Frontal cortex (tissue), 4 donors: Measurements from ENCODE around the gene GSE1. TPM values are rescaled to one million over a fixed set of nuclear protein-coding genes. Genes with fewer than 3 reads are reported as not detected.
"Not testable (repeated sequence)": the region's sequence is repeated elsewhere in the genome, so short reads cannot be mapped to it uniquely, and the experiment has no call there.

ENCODE experiments used
- DNase-seq, 2 donors: peaks; one replicate each; pipeline ENCODE4 v3.0.0; 2012; ENCODE audit warnings: low spot score in 2 of 2
- FAIRE-seq: peaks from 2 replicates; lab custom pipeline; 2012; peaks lifted over from hg19 to GRCh38; lab: Jason Lieb, UNC
- total RNA-seq: library from RNA; depleted of rRNA; stranded (reverse); fragments of >200 nt; gene quantifications from one replicate; pipeline ENCODE4 v1.2.3, GENCODE V29; 2014
- donor health status: control.
- donor health status: control.
- donor health status: control.

Gene GSE1
- total RNA-seq, 1 donor from 2014 or later: 13.9 TPM

DNA sequence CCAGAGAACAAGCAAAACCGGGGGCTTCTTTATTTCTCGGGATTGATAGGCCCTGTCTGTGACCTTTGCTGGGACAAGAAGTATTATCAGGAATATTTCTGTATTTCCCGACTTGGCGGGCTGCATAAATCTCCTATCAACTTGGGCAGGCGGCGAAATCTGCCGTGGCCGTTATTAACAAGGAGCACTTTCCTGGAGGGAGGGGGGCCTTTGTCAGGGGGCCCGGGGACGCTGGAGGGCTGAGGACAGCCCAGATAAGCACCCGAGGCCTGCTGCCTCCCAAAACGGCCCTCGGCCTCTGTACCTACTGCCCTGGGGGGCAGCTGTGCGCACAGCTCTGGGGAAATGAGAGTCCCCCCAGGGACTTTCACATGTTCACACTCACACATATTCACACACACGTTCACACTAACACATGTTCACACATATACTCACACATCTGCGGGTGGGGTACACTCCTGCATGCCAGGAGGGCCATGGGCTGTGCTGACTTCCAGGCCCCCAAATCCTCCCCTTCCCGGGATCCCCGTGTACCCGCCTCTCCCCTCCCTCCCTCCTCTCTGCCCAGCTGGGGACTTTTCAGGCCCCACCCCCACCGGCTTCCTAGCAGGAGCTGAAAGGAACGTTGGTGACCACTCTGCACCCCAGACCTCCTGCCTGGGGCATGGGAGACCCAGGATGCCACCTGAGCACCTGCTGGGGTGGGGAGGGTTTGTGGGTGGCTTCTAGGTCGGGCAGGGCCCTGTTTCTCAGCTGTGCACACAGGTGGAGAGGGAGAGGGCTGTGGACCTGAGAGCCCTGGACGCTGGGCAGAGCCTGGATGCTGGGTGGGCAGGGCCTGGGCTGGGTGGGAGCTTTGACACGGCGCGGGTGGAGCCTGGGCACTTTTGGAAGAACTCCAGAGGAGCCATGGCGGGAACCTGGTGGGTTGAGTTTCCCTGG is 24.3 kb upstream of the GSE1 start:
- FAIRE-seq: no peak
- no peak for DNase-seq

DNA sequence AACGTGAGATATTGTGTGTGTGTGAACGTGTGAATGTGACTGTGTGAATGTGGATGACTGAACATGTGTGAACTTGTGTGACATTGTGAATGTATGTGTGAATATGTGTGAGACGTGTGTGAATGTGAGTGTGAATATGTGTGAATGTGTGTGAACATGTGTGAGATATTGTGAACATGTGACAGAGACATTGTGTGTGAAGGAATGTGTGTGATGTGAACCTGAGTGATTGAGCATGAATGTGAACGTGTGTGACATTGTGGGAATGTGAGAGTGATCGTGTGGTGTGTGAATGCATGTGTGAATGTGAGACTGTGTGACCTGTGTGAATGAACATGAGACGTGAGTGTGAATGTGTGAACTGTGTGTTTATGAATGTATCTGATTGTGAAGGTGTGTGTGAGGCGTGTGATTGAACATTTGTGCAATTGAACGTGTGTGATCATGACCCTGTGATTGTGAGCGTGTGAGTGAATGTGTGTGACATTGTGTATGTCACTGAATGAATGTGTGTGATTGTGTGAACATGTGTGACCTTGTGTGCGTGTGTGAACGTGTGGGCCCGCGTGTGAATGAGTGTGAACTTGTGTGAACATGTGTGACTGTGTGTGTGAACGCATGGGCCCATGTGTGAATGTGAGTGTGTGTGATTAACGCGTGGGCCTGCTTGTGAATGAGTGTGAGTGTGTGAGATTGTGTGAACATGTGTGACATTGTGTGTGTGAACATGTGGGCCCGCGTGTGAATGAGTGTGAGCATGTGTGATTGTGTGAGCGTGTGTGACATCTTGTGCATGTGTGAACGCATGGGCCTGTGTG is 23.2 kb upstream of the GSE1 start:
- FAIRE-seq (no peak), DNase-seq (no peak)

DNA sequence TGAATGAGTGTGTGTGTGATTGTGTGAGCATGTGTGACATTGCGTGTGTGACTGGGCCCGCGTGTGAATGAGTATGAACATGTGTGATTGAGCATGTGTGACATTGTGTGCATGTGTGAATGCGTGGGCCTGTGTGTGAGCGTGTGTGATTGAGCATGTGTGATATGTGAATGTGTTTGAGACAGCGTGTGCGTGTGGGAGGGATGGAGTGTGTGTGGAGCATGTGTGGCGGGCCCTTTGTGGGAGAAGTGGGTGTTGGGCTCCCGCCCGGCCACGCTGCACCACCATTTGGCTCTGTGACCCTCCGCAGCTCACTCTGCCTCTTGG is 22.7 kb upstream of the GSE1 start:
- no peak for DNase-seq
- FAIRE-seq: no peak

GRCh38 chr16:85591381-85591780 is 21.7 kb upstream of the GSE1 start:
- DNase-seq (no peak), FAIRE-seq (no peak)

- FAIRE-seq, DNase-seq: not testable (repeated sequence)
Measured at GRCh38 chr16:85592277-85592676, 20.8 kb upstream of the GSE1 start.

GRCh38 chr16:85592700-85593493 is 20.2 kb upstream of the GSE1 start:
- FAIRE-seq: no peak
- DNase-seq: no peak

DNA sequence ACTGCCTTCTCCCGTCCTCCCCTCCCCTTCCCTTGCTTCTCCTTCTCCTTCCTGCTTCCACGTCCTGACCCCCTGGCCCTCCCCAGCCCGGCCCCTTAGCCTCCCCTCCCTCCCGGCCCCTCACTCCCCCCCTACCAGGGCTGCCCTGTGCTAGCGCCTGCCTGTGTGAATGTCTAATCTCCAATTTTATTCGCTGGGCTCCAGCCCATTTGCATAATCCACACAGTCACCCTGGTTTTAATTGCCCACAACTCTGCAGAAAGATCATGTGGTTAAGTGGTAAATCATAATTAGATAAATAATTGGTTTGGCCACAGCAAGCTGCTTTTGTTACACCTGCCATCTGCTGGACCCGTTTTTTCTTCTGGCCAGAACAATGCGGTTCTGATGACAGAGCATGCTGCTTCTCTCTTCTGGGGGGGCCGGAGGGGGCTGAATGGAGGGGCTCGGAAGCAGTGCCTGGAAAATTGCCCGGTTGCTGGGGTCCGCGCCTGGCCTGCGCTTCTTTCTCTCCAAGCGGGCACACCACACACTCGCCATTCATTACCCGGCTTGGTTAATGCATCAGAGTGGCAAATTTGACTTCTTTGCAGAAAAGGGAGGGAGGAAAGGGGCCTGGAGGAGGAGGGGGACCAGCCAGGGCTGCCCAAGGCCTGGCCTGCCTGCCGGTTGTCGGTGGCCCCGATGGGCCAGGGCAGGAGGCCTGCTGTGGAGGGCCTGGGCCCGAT is 19.5 kb upstream of the GSE1 start:
- peak; percentile 39 to 53 for DNase-seq
- no peak for FAIRE-seq

DNA sequence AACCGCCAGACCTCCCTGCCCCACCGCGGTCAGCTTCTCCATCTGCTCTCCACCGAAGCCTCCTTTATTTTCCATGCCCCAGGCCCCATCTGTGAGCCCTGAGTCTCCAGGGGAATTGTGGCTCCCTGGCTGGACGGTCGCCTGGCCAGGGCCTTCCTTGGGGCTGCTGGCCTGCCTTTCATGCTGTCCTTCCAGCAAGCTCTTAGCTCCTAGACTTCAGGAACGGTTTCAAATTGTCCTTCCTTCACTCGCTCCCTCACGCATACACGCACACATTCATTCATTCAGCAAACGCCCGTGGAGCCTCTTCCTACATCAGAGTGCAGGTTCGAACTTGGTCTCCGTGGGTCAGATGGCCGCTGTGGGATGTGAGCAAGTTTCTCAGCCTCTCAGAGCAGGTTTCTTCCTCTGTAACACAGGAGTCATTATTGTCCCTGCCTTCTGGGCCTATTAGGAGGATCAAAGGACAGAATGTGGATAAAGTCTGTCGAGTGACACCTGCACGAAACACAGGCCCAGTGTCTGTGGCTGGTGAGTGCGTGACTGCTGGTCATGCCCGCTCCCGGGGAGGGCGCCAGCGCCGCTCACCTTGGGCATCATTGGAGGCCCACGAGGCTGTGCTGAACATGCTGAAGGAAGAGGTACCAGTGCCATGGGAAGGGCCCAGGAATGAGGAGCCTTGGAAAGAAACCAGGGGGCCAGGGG is 18.7 kb upstream of the GSE1 start:
- DNase-seq (no peak), FAIRE-seq (no peak)

GRCh38 chr16:85594978-85595661 is 18.0 kb upstream of the GSE1 start:
- FAIRE-seq (no peak), DNase-seq (no peak)

DNA sequence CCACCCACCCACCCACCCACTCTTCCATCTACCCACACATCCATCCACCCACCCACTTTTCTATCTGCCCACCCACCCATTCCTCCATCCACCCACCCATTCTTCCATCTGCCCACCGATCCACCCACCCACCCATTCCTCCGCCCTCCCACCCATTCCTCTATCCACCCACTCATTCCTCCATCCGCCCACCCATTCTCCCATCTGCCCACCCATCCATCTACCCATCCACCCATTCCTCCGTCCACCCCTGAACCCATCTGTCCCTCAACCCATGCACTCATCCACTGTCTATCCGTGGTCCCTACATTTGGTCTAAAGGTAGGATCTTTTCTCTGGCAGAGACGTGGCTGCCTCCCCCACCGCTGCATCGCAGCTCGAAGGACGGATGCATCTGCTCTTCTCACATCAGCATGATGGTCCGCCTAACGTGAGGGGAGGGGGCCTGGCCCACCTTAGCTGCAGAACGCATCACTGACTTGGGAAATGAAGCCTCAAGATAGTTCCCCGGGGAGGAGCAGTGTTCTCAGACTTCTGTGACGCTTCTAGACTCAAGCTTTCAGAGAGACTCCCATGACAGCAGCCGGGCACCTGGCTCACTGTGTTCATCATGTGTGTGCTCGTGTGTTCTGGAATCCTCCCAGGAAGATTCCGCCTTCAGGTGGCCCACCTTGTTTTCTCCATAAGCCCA is 17.2 kb upstream of the GSE1 start:
- FAIRE-seq: no peak
- DNase-seq: no peak

GRCh38 chr16:85598141-85598540 is 15.0 kb upstream of the GSE1 start:
- FAIRE-seq: no peak

DNA sequence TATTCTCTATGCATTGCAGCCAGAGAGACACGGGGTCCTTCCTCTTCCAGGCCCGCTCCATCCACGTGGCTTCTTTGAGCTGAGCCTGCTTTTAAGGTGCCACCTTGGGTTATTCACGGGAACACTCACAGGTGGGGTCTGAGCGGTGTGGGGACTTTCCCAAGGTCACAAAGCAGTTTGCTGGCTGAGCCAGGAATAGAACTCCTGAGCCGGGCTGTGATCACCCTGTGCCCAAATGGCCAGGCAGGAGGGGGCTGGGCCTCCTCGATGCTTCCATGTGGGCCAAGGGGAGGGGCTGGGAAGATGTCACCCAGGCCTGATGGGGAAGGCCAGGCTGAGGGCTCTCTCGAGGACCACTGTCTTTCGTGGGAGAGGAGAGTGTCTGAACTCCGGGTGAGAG is 13.0 kb upstream of the GSE1 start:
- FAIRE-seq (no peak), DNase-seq (no peak)

More at GRCh38 chr16:85598141-85598540, 15.0 kb upstream of the GSE1 start:
- DNase-seq: no peak

DNA sequence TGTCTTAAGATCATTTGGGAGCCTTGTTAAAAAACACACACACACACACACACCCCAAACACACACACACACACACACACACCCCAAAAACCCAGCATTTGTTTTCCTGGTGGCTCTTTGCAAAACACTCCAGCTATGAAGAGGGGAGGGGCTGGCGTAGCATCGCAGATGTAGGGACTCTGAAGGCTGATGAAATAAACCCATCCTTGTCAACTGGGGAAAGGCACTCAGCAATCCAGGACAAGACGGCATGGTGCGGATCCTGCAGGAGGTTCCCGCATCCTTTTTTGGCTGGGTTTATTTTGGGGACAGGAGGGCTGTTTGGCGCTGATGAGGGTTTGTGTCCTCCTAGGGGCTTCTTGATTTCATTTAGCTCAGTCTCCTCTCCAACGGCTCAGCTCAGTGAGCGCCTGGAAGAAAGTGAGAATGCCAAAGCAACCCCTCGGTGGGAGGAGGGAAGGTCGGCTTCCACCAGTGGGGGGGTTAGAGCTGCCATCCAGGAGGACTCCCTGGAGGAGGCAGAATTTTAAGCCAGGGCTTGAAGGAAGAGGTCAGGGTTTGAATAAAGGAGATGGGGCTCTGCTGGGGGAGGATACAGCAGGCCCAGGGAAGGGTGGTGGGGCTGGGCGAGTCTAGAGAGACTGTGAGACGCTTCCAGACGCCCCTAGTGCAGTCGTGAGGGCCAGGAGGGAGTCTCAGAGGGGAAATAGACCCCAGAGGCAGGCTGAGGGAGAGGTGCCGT is 12.4 kb upstream of the GSE1 start:
- DNase-seq (no peak), FAIRE-seq (no peak)

- FAIRE-seq (no peak), DNase-seq (no peak)
Measured at GRCh38 chr16:85601272-85601639, 11.9 kb upstream of the GSE1 start.

DNA sequence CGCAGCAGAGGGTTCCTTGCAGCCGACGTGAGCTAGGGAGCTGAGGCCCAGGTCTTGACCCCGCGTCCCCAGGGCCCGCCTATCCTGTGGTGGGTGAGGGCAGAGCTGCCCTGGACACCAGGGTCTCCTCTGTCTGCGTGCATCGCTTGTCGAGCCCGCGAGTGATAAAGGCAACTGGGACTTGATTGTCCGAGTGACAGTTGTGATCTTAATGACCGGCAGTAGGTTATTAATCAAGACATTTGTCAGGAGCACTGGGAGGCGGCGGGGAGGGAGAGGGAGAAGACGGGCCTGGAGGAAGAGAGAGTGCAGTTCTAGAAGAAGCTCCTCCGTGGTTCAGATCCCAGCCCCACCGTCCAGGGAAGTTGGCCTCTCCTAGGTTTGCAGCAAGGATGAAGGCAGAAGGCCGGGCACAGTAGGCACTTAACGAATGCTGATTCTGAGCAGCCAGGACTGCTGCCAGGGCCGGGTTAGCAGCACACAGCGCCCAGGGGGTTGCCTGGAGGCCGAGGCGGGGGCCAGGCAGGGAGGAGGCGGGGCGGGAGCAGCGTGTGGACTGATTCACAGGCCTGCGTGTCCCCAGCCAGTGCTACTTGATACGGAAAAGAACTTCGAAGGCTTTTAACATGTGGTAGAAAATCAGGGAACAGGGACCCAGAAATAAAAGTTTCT is 11.3 kb upstream of the GSE1 start:
- DNase-seq (no peak), FAIRE-seq (no peak)

GRCh38 chr16:85602402-85603202 is 10.5 kb upstream of the GSE1 start:
- no peak for FAIRE-seq
- DNase-seq: no peak
